NB4 (cell line): ENCODE measurements around the gene FARP1.

Source experiments
- CTCF ChIP-seq: IDR thresholded peaks from one replicate; pipeline ENCODE4 v1.5.1; 2012; ENCODE audit warnings: low read depth, low read length
- MAX ChIP-seq: IDR thresholded peaks from 2 replicates; pipeline ENCODE4 v1.6.1; 2011; ENCODE audit warnings: low read depth, low read length
- MYC ChIP-seq: IDR thresholded peaks from 2 replicates; pipeline ENCODE4 v1.6.1; 2011; ENCODE audit warnings: low read depth, low read length

DNA sequence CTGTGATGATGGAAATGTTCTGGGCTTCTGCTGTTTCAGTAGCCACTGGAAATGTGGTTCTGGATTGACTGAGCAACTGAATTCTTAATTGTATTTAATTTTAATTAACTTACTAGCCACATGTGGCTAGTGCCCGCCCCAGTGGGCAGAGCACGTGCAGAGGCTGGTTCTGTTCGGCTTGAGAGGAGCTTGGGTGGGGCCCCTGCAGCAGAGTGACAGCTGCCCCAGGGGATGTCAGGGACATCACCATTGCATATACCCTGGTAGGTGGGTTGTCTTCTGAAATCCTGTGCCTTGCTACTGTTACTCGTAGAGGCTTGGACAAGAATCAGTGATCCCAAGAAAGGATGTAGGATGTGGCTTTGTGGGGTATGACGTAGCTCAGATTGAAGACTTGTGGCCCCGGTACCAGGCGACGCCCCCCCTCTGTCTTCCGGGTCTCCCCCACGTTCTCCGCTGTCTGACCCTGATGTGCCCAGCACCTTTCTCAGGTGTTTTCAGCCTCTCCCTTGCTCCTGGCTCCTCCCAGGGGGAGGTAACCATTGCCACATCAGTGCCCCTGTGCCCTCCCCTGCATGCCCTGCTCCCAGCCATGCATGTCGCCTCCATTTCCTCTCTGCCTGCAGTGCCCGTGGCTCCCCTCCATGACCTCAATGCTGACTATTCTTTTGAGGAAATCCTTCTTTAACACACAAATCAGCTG lies 136.7 kb downstream of the FARP1 start:
- no peak for TF ChIP-seq CTCF
- TF ChIP-seq MAX, result no peak
- no peak for TF ChIP-seq MYC
